PC-3 (cell line): ENCODE data around the gene TRMT2A.

Experiments used
- EZH2 ChIP-seq: fragments of 300-600 bp; sonication (generic); IDR thresholded peaks from one replicate; pipeline ENCODE4 v1.6.1; 2017; ENCODE audit warnings: antibody characterized with exemption, mild to moderate bottlenecking, low read length; ENCODE audit not compliant: unreplicated experiment
- EZH2phosphoT487 ChIP-seq: fragments of 300-600 bp; sonication (generic); IDR thresholded peaks from 2 replicates; pipeline ENCODE4 v1.6.1; 2018; ENCODE audit warnings: mild to moderate bottlenecking, antibody characterized with exemption, low read length, borderline replicate concordance
- TF ChIP-seq, protein P1 (sequence below): fragments of 300-600 bp; sonication (generic); conservative IDR thresholded peaks from 2 replicates; pipeline ENCODE4 v1.5.1; 2017; ENCODE audit warnings: antibody characterized with exemption, low read depth, mild to moderate bottlenecking, low read length

DNA sequence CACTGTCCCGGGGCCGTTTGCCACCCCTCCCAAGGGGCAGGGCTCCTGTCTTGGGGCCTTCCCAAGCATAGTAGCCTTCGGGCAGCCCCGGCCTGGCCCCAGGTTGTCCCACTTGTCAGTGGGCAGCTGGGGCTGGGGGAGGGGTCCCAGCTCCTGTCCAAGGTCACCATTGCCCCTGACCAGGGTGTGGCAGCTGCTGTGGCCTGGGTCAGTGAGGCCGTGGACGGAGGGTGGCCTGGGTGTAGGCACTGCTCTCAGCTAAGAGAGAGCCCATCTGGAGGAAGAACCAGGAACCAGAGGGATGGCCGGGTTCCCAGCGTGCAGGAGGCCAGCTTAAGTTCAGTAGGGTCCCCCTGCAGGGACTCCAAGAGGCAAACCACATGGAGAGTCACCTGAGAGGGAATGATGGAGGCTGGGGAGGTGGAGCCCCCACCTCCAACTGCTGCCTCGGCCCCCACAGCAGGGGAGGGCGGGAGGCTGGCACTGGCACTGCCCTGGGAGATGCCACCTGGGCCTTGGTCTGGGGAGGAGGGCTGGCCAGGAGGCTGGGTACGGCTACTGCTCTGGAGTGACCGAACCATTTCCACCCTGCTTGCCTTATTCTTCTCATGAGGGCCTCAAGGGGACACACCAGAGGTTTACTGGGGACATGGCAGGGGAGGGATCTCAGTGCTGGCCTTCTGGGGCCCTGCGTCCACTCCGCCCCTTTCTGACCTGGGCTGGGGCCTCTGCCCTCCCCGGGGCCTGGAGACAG lies 40.6 kb upstream of the TRMT2A start:
- TF ChIP-seq, protein P1, sequence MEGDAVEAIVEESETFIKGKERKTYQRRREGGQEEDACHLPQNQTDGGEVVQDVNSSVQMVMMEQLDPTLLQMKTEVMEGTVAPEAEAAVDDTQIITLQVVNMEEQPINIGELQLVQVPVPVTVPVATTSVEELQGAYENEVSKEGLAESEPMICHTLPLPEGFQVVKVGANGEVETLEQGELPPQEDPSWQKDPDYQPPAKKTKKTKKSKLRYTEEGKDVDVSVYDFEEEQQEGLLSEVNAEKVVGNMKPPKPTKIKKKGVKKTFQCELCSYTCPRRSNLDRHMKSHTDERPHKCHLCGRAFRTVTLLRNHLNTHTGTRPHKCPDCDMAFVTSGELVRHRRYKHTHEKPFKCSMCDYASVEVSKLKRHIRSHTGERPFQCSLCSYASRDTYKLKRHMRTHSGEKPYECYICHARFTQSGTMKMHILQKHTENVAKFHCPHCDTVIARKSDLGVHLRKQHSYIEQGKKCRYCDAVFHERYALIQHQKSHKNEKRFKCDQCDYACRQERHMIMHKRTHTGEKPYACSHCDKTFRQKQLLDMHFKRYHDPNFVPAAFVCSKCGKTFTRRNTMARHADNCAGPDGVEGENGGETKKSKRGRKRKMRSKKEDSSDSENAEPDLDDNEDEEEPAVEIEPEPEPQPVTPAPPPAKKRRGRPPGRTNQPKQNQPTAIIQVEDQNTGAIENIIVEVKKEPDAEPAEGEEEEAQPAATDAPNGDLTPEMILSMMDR = no peak
- no peak for TF ChIP-seq EZH2
- TF ChIP-seq EZH2phosphoT487 = no peak
